Fibroblast of lung (primary cell): ENCODE data around the gene DYNLT1. TPM values are rescaled to one million over a fixed set of nuclear protein-coding genes. Genes with fewer than 3 reads are reported as not detected.

Source experiments
- DNase-seq, 2 donors: peaks; one replicate each; pipeline versions ENCODE4 v3.0.0 to v3.0.0-alpha.2; 2010; ENCODE audit warnings: low read depth in 2 of 2
- H2AFZ ChIP-seq: 2 replicates; pipeline ENCODE4 v1.5.1; 2012; ENCODE audit warnings: low read length, control low read depth, inconsistent platforms
- H3K27ac ChIP-seq: 2 replicates; pipeline ENCODE4 v1.5.1; 2011; ENCODE audit warnings: low read length, control low read depth; ENCODE audit not compliant: insufficient read depth
- H3K27me3 ChIP-seq: 2 replicates; pipeline ENCODE4 v1.5.1; 2011; ENCODE audit warnings: mild to moderate bottlenecking, low read length; ENCODE audit not compliant: control insufficient read depth, insufficient read depth
- H3K36me3 ChIP-seq: 2 replicates; pipeline ENCODE4 v1.5.1; 2011; ENCODE audit warnings: low read length; ENCODE audit not compliant: control insufficient read depth, insufficient read depth
- H3K4me1 ChIP-seq: 2 replicates; pipeline ENCODE4 v1.5.1; 2011; ENCODE audit warnings: low read length; ENCODE audit not compliant: control insufficient read depth, insufficient read depth; ENCODE audit errors: extremely low read depth
- H3K4me2 ChIP-seq: 2 replicates; pipeline ENCODE4 v1.5.1; 2011; ENCODE audit warnings: low read length, control low read depth; ENCODE audit not compliant: insufficient read depth; ENCODE audit errors: extremely low read depth
- H3K4me3 ChIP-seq, 4 experiments: fragments of 200-600 bp in 1 of 4; sonication (generic) in 1 of 4; replicated peaks in 1 of 4; 2 replicates each; pipeline ENCODE4 v1.5.1; 2011 to 2016; ENCODE audit warnings: low read length in 4 of 4, low read depth in 3 of 4, mild to moderate bottlenecking in 3 of 4, control low read depth in 2 of 4, inconsistent platforms in 1 of 4, mixed read lengths in 1 of 4; ENCODE audit not compliant: insufficient read depth in 1 of 4; ENCODE audit errors: control extremely low read depth in 1 of 4
- H3K79me2 ChIP-seq: 2 replicates; pipeline ENCODE4 v1.5.1; 2012; ENCODE audit warnings: mild to moderate bottlenecking, low read length, inconsistent platforms; ENCODE audit not compliant: control insufficient read depth, insufficient read depth
- H3K9ac ChIP-seq: 2 replicates; pipeline ENCODE4 v1.5.1; 2011; ENCODE audit warnings: mild to moderate bottlenecking, low read length, control low read depth; ENCODE audit not compliant: insufficient read depth
- H3K9me3 ChIP-seq: 2 replicates; pipeline ENCODE4 v1.5.1; 2012; ENCODE audit warnings: low read depth, low read length; ENCODE audit not compliant: control insufficient read depth, insufficient read depth
- H4K20me1 ChIP-seq: 2 replicates; pipeline ENCODE4 v1.5.1; 2011; ENCODE audit warnings: low read length; ENCODE audit not compliant: control insufficient read depth, insufficient read depth; ENCODE audit errors: extremely low read depth
- EZH2 ChIP-seq: IDR thresholded peaks from 2 replicates; pipeline ENCODE4 v1.5.1; 2012; ENCODE audit warnings: low read length, control low read depth, mild to moderate bottlenecking; ENCODE audit errors: missing control alignments
- polyA plus RNA-seq, 2 donors: library from polyadenylated mRNA; depleted of rRNA in 1 of 2; stranded (reverse) in 1 of 2; unstranded in 1 of 2; fragments of >200 nt; gene quantifications; 2 replicates each; pipeline ENCODE4 v1.2.1, GENCODE V29; 2011 to 2012; ENCODE audit warnings: missing spikeins in 1 of 2
- total RNA-seq: library from RNA; depleted of rRNA; stranded (reverse); fragments of >200 nt; gene quantifications from 2 replicates; pipeline ENCODE4 v1.2.1, GENCODE V29; 2014
- TF ChIP-seq, protein P1 (sequence below), 2 donors: IDR thresholded peaks in 1 of 2; conservative IDR thresholded peaks in 1 of 2; 1 replicate in 1 of 2; 2 replicates in 1 of 2; pipeline ENCODE4 v1.5.1; 2011 to 2012; ENCODE audit warnings: low read length in 2 of 2, control low read depth in 1 of 2, inconsistent platforms in 1 of 2, low read depth in 1 of 2, mild to moderate bottlenecking in 1 of 2

The DYNLT1 gene
- total and polyA plus RNA-seq, 2 donors (not counting 1 experiment from before 2014, with no cell fraction given): 92.3 to 296 TPM

DNA sequence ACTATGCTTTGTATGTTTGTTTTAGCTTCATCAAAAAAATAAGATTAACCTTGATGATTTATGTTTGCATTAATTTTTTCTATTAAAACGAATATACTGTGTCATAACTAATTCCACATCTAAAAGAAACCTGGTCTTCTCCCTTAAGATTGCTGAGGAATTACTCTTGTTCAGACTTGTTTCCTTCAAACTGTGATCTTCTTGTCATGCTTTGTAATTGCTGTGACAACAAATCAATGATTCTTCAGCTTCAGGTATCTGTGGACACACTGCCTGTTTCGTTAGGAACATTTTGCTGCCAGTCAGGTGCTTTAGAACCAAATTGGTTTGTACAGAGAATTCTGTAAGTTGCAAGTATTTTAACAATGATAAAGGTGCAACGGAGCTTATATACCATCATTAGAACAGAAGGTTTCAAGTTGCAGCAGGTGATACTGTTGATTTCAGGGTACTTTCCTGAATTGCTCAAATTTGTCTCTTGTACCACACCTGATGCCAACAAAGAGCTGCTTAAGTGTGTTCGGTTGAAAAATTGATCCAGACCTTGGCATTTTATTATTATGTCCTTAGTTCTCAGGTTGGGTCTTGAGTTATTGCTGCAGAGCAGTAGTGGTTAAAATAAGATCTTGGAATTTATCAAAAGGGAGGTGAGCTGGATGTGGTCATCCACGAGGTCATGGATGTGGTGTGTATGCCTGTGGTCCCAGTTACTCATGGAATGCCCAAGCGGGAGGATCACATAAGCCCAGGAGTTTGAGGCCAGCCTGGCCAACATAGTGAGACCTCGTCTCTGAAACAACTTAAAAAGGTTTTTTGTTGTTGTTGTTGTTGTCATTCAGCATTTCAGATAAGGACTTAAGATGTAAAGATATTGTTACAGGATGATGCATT is 24.8 kb upstream of the DYNLT1 start:
- no peak overlapping the region for H2AFZ ChIP-seq
- H4K20me1 ChIP-seq: no peaks in the 10 kb centered on the region
- H3K9me3 ChIP-seq: no peaks in the 10 kb centered on the region
- TF ChIP-seq, protein P1, sequence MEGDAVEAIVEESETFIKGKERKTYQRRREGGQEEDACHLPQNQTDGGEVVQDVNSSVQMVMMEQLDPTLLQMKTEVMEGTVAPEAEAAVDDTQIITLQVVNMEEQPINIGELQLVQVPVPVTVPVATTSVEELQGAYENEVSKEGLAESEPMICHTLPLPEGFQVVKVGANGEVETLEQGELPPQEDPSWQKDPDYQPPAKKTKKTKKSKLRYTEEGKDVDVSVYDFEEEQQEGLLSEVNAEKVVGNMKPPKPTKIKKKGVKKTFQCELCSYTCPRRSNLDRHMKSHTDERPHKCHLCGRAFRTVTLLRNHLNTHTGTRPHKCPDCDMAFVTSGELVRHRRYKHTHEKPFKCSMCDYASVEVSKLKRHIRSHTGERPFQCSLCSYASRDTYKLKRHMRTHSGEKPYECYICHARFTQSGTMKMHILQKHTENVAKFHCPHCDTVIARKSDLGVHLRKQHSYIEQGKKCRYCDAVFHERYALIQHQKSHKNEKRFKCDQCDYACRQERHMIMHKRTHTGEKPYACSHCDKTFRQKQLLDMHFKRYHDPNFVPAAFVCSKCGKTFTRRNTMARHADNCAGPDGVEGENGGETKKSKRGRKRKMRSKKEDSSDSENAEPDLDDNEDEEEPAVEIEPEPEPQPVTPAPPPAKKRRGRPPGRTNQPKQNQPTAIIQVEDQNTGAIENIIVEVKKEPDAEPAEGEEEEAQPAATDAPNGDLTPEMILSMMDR (conservative IDR thresholded peaks at IDR 0.05 in 1 of 2, IDR thresholded peaks at IDR 0.05 in 1 of 2; ENCODE audit: low read depth in 1 of 2, low read length in 2 of 2): no peak
- TF ChIP-seq EZH2: no peak
- no peaks in the 10 kb centered on the region for H3K4me1 ChIP-seq
- DNase-seq: peak in 1 of 2 donors; percentile 69
- H3K36me3 ChIP-seq: no peaks in the 10 kb centered on the region
- H3K79me2 ChIP-seq: no peaks in the 10 kb centered on the region
- H3K4me3 ChIP-seq: no peak overlapping the region
- no peak overlapping the region for H3K9ac ChIP-seq
- no peak overlapping the region for H3K27ac ChIP-seq
- H3K4me2 ChIP-seq: no peak overlapping the region
- no peaks in the 10 kb centered on the region for H3K27me3 ChIP-seq

DNA sequence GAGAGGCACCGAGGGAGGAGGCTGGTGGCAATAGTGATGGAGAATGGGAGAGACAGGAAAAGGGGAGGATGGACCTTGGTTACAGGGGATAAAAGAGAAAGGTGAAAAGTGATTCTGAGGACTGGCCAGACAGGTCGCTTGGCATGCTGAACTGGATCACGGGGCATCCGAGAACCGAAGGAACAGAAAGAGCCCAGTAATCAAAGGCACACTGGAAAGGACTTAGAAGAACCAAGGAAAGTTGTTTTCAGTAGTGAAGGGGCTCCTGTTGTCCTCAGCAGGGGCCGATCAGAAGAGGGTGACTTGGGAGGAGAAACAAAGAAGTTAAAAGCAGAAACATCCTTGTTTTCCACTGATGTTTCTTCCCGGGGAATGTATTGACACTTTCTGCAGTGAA is 24.2 kb upstream of the DYNLT1 start:
- DNase-seq: no peak
- H4K20me1 ChIP-seq: no peaks in the 10 kb centered on the region
- H3K79me2 ChIP-seq: no peaks in the 10 kb centered on the region
- TF ChIP-seq, protein P1 (conservative IDR thresholded peaks at IDR 0.05 in 1 of 2, IDR thresholded peaks at IDR 0.05 in 1 of 2; ENCODE audit: low read depth in 1 of 2, low read length in 2 of 2): no peak
- TF ChIP-seq EZH2: no peak
- H3K9ac ChIP-seq: no peak overlapping the region
- H3K9me3 ChIP-seq: no peaks in the 10 kb centered on the region
- no peaks in the 10 kb centered on the region for H3K27me3 ChIP-seq
- H3K36me3 ChIP-seq: no peaks in the 10 kb centered on the region
- H3K4me1 ChIP-seq: no peaks in the 10 kb centered on the region
- H3K27ac ChIP-seq: no peak overlapping the region
- H2AFZ ChIP-seq: no peak overlapping the region
- no peak overlapping the region for H3K4me3 ChIP-seq
- no peak overlapping the region for H3K4me2 ChIP-seq

DNA sequence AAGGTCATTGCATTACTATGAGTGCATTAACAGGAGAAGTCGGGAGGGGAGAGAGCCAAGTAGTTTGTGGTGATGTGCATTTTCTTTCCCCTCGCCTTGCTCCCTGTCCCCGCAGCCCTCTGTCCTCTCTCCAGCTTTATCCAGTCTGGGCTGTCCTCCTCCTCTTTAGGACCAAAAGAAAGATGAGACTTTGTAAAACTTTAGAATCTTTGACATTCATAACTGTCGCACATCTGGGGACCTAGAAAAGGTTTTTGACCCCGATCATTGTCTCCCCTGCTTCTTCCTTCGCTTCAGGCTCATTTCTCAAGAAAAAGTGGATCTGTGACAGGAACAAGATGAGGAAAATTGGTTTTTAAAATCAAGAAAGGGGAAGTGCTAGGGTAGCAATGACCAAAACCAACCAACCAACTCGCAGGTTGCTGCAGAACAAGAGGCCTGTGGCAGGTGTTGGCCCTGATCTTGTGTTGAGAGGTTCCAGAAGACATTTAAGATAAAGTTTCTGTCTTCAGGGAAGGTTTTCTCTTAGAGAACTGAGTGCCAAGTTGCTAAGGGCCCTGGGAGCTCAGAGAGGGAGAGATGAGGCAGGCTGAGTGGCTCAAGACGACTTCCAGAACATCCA is 22.9 kb upstream of the DYNLT1 start:
- no peak overlapping the region for H3K27ac ChIP-seq
- no peaks in the 10 kb centered on the region for H3K79me2 ChIP-seq
- H3K4me3 ChIP-seq: no peak overlapping the region
- no peaks in the 10 kb centered on the region for H3K27me3 ChIP-seq
- no peak for TF ChIP-seq EZH2
- TF ChIP-seq, protein P1 (conservative IDR thresholded peaks at IDR 0.05 in 1 of 2, IDR thresholded peaks at IDR 0.05 in 1 of 2; ENCODE audit: low read depth in 1 of 2, low read length in 2 of 2): no peak
- DNase-seq: no peak
- H4K20me1 ChIP-seq: no peaks in the 10 kb centered on the region
- no peaks in the 10 kb centered on the region for H3K9me3 ChIP-seq
- no peak overlapping the region for H3K4me2 ChIP-seq
- no peaks in the 10 kb centered on the region for H3K36me3 ChIP-seq
- no peak overlapping the region for H3K9ac ChIP-seq
- no peak overlapping the region for H2AFZ ChIP-seq
- no peaks in the 10 kb centered on the region for H3K4me1 ChIP-seq
